A549 (cell line): ENCODE data around the gene RMND5B. TPM values are rescaled to one million over a fixed set of nuclear protein-coding genes. Genes with fewer than 3 reads are reported as not detected.

Experiments
- ATAC-seq, 2 experiments: fragments of 200-7000 bp in 1 of 2; fragments of >200 bp in 1 of 2; cut with Nextera tagmentation in 1 of 2; cut with Tn5 transposase in 1 of 2; 3 replicates each; pipeline versions ENCODE4 v1.8.0 to v1.9.1; 2018 to 2020; ENCODE audit warnings: mild to moderate bottlenecking in 1 of 2, moderate library complexity in 1 of 2
- CTCF ChIA-PET: fragments of 300-600 bp; sonication (Branson Sonifier 250); formaldehyde crosslinking; extraction: SDS; loops from one replicate; lab custom pipeline; 2021; ENCODE audit warnings: antibody characterized with exemption, inconsistent platforms; lab: Yijun Ruan, JAX
- POLR2A ChIA-PET: fragments of 350-600 bp; formaldehyde crosslinking; extraction: SDS; loops from one replicate; lab custom pipeline; 2021; ENCODE audit warnings: antibody characterized with exemption, inconsistent platforms; lab: Yijun Ruan, JAX
- DNase-seq, 2 experiments: peaks; one replicate each; pipeline versions ENCODE4 v3.0.0 to v3.0.0-alpha.2; 2011 to 2016; ENCODE audit warnings: low read depth in 1 of 2, low spot score in 1 of 2
- FAIRE-seq: peaks from 2 replicates; lab custom pipeline; 2011; peaks lifted over from hg19 to GRCh38; lab: Jason Lieb, UNC
- H3K27ac ChIP-seq, 2 experiments: fragments of >200 bp; sonication (Bioruptor Twin); formaldehyde crosslinking; 3 replicates each; pipeline ENCODE4 v1.5.1; 2016 to 2017
- H3K4me1 ChIP-seq: fragments of >200 bp; sonication (Bioruptor Twin); formaldehyde crosslinking; 3 replicates; pipeline ENCODE4 v1.6.1; 2016
- H3K4me2 ChIP-seq: fragments of >200 bp; sonication (Bioruptor Twin); formaldehyde crosslinking; 3 replicates; pipeline ENCODE4 v1.6.1; 2016
- H3K4me3 ChIP-seq: fragments of >200 bp; sonication (Bioruptor Twin); formaldehyde crosslinking; 3 replicates; pipeline ENCODE4 v1.5.1; 2016
- H3K9me3 ChIP-seq: fragments of >200 bp; sonication (Bioruptor Twin); formaldehyde crosslinking; 3 replicates; pipeline ENCODE4 v1.6.1; 2016
- ATOH8 ChIP-seq: fragments of 250-450 bp; sonication (Bioruptor Pico); IDR thresholded peaks from 2 replicates; pipeline ENCODE4 v1.5.0; 2020; ENCODE audit warnings: low read depth, mild to moderate bottlenecking, moderate library complexity
- CBX2 ChIP-seq: fragments of 200-600 bp; sonication (generic); IDR thresholded peaks from 2 replicates; pipeline ENCODE4 v1.6.1; 2016; ENCODE audit warnings: low read depth, mild to moderate bottlenecking, borderline replicate concordance
- CEBPB ChIP-seq, 2 experiments: fragments of >200 bp in 1 of 2; sonication (Bioruptor Twin) in 1 of 2; formaldehyde crosslinking in 1 of 2; IDR thresholded peaks; 2 replicates each; pipeline ENCODE4 v1.6.1; 2012 to 2016
- CHD2 ChIP-seq: fragments of 150-350 bp; IDR thresholded peaks from 2 replicates; pipeline ENCODE4 v1.6.1; 2014; ENCODE audit warnings: low read length; ENCODE audit not compliant: partially characterized antibody
- CHD4 ChIP-seq: fragments of 200-600 bp; sonication (generic); IDR thresholded peaks from 2 replicates; pipeline ENCODE4 v1.6.1; 2016; ENCODE audit warnings: antibody characterized with exemption, mild to moderate bottlenecking, borderline replicate concordance
- E2F6 ChIP-seq: IDR thresholded peaks from 2 replicates; pipeline ENCODE4 v1.6.1; 2012; ENCODE audit warnings: low read depth, borderline replicate concordance
- EHF ChIP-seq: fragments of 250-450 bp; sonication (Bioruptor Pico); IDR thresholded peaks from 2 replicates; pipeline ENCODE4 v1.5.0; 2020; ENCODE audit warnings: mild to moderate bottlenecking
- ELK1 ChIP-seq: fragments of 150-350 bp; IDR thresholded peaks from 2 replicates; pipeline ENCODE4 v1.6.1; 2014; ENCODE audit warnings: low read depth, mild to moderate bottlenecking, low read length
- EP300 ChIP-seq, 2 experiments: fragments of >200 bp; sonication (Bioruptor Twin); formaldehyde crosslinking; IDR thresholded peaks; 2 replicates in 1 of 2; 3 replicates in 1 of 2; pipeline ENCODE4 v1.6.1; 2016 to 2017
- GATA3 ChIP-seq: IDR thresholded peaks from 2 replicates; pipeline ENCODE4 v1.6.1; 2012; ENCODE audit warnings: borderline replicate concordance
- HEYL ChIP-seq: fragments of 250-450 bp; sonication (Bioruptor Pico); IDR thresholded peaks from 2 replicates; pipeline ENCODE4 v1.8.0; 2021; ENCODE audit warnings: mild to moderate bottlenecking, moderate library complexity
- HOXA7 ChIP-seq: fragments of 250-450 bp; sonication (Bioruptor Pico); IDR thresholded peaks from 2 replicates; pipeline ENCODE4 v1.5.0; 2020; ENCODE audit warnings: mild to moderate bottlenecking, moderate library complexity
- HOXB13 ChIP-seq: fragments of 250-450 bp; sonication (Bioruptor Pico); IDR thresholded peaks from 2 replicates; pipeline ENCODE4 v1.5.0; 2020; ENCODE audit warnings: low read depth, mild to moderate bottlenecking, moderate library complexity
- KDM5A ChIP-seq: fragments of 200-600 bp; sonication (generic); IDR thresholded peaks from 2 replicates; pipeline ENCODE4 v1.6.1; 2016; ENCODE audit warnings: antibody characterized with exemption, mild to moderate bottlenecking
- NPAS2 ChIP-seq: fragments of 250-450 bp; sonication (Bioruptor Pico); IDR thresholded peaks from 2 replicates; pipeline ENCODE4 v1.8.0; 2022; ENCODE audit warnings: mild to moderate bottlenecking, moderate library complexity, borderline replicate concordance
- RARB ChIP-seq: fragments of 250-450 bp; sonication (Bioruptor Pico); IDR thresholded peaks from 2 replicates; pipeline ENCODE4 v1.8.0; 2021; ENCODE audit warnings: mild to moderate bottlenecking, moderate library complexity
- RCOR1 ChIP-seq: fragments of 150-350 bp; IDR thresholded peaks from 2 replicates; pipeline ENCODE4 v1.6.1; 2014; ENCODE audit warnings: antibody characterized with exemption, low read length, low read depth
- REST ChIP-seq: fragments of 200-600 bp; sonication (generic); IDR thresholded peaks from 2 replicates; pipeline ENCODE4 v1.6.1; 2016; ENCODE audit warnings: antibody characterized with exemption, mild to moderate bottlenecking, moderate library complexity
- TP53 ChIP-seq: fragments of 250-450 bp; sonication (Bioruptor Pico); IDR thresholded peaks from 2 replicates; pipeline ENCODE4 v1.5.0; 2021; ENCODE audit warnings: mild to moderate bottlenecking, moderate library complexity
- ZSCAN20 ChIP-seq: fragments of 250-450 bp; sonication (Bioruptor Pico); IDR thresholded peaks from 2 replicates; pipeline ENCODE4 v1.8.0; 2022; ENCODE audit warnings: mild to moderate bottlenecking, moderate library complexity
- WGBS: methylation state at CpG from one replicate; pipeline ENCODE4 v1.1.6; 2017; ENCODE audit errors: missing lambda C conversion rate; 5-methylcytosine and 5-hydroxymethylcytosine counted together
- polyA plus RNA-seq, 4 experiments: library from polyadenylated mRNA; depleted of rRNA in 3 of 4; stranded (reverse); fragments of >200 nt; fragmentation: RNase III in 1 of 4; extraction: RNeasy Plus Mini Kit Qiagen cat#74134 plus additional on column Dnase treatment in 1 of 4; gene quantifications; 2 replicates in 3 of 4; 3 replicates in 1 of 4; pipeline ENCODE4 v1.2.3, GENCODE V29; 2011 to 2017

The RMND5B gene
- polyA plus RNA-seq, 2 of the 4 experiments (the other 2 are of a cell fraction) = 20.2 to 30.3 TPM

- TF ChIP-seq ZSCAN20 (CRISPR knock-in tag) (no peak), HEYL (CRISPR knock-in tag) (no peak), GATA3 (no peak)
Observed at GRCh38 chr5:178177569-178177968, 46.8 kb downstream of the RMND5B start (continued).

GRCh38 chr5:178180141-178180863 lies 49.5 kb downstream of the RMND5B start:
- POLR2A ChIA-PET = no interaction called here
- H3K4me3 ChIP-seq = no peak overlapping the region
- no peak for TF ChIP-seq CHD4
- TF ChIP-seq CHD2 = no peak
- no peak for TF ChIP-seq CEBPB (IDR thresholded peaks at IDR 0.05)
- TF ChIP-seq RCOR1 = no peak
- TF ChIP-seq, all 56 proteins: peak for 0
- Histone ChIP-seq H3K4me2 (no peak overlapping the region), H3K4me1 (no peaks in the 10 kb centered on the region), H3K9me3 (0 out of 3 replicates have a peak, but pooled peaks cover 4% of the 10 kb centered on the region), H3K27ac (no peak overlapping the region)
- DNase-seq = no peak
- WGBS = 27% methylated on average over 7 of the region's 9 CpGs
- CTCF ChIA-PET = interaction anchor here (0.6 to 1.2 kb wide), 5 partner anchors 9 to 194 kb away, joined by 3 read pairs; no protein-coding TSS in a partner anchor
- no peak for FAIRE-seq
- no peak for ATAC-seq

GRCh38 chr5:178182158-178182876 lies 51.5 kb downstream of the RMND5B start:
- 36% methylated on average over 4 of the region's 4 CpGs for WGBS
- CTCF ChIA-PET = interaction anchor here (1.1 to 1.7 kb wide), 3 partner anchors 17 to 107 kb away, joined by 3 to 4 read pairs (median 3); no protein-coding TSS in a partner anchor
- FAIRE-seq = no peak

More at GRCh38 chr5:178182158-178182876, 51.5 kb downstream of the RMND5B start:
- POLR2A ChIA-PET = no interaction called here
- no peak overlapping the region for H3K27ac ChIP-seq
- H3K4me3 ChIP-seq = no peak overlapping the region
- no peak for TF ChIP-seq HEYL (CRISPR knock-in tag)
- no peak for TF ChIP-seq RARB (CRISPR knock-in tag)
- TF ChIP-seq GATA3 = no peak
- TF ChIP-seq EP300 (IDR thresholded peaks at IDR 0.05) = no peak
- TF ChIP-seq ATOH8 (CRISPR knock-in tag) = no peak
- TF ChIP-seq ELK1 = no peak
- no peak for TF ChIP-seq KDM5A
- no peak for TF ChIP-seq EHF
- no peak for TF ChIP-seq CBX2
- TF ChIP-seq NPAS2 (CRISPR knock-in tag) = no peak
- TF ChIP-seq HOXA7 (CRISPR knock-in tag) = no peak
- TF ChIP-seq TP53 = no peak
- TF ChIP-seq E2F6 = no peak
- TF ChIP-seq HOXB13 (CRISPR knock-in tag) = no peak
- TF ChIP-seq CHD2 = no peak
- no peak for TF ChIP-seq REST
- TF ChIP-seq, all 56 proteins: peak for 0
- no peaks in the 10 kb centered on the region for H3K4me1 ChIP-seq
- ATAC-seq (no peak), DNase-seq (no peak)
- no peak overlapping the region for H3K4me2 ChIP-seq
- 0 out of 3 replicates have a peak, but pooled peaks cover 4% of the 10 kb centered on the region for H3K9me3 ChIP-seq
